ENCODE results near the gene SMG1.

Gene SMG1

GRCh38 chr16:18811925-18812324 lies 114.3 kb downstream of the SMG1 start:
- in situ Hi-C loops (cut with MboI; ENCODE audit: low sequenced_read_pairs, unreplicated experiment), result no loop called here
- no peak for DNase-seq (ENCODE audit: low spot score)
- TF ChIP-seq, protein P1, sequence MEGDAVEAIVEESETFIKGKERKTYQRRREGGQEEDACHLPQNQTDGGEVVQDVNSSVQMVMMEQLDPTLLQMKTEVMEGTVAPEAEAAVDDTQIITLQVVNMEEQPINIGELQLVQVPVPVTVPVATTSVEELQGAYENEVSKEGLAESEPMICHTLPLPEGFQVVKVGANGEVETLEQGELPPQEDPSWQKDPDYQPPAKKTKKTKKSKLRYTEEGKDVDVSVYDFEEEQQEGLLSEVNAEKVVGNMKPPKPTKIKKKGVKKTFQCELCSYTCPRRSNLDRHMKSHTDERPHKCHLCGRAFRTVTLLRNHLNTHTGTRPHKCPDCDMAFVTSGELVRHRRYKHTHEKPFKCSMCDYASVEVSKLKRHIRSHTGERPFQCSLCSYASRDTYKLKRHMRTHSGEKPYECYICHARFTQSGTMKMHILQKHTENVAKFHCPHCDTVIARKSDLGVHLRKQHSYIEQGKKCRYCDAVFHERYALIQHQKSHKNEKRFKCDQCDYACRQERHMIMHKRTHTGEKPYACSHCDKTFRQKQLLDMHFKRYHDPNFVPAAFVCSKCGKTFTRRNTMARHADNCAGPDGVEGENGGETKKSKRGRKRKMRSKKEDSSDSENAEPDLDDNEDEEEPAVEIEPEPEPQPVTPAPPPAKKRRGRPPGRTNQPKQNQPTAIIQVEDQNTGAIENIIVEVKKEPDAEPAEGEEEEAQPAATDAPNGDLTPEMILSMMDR (IDR thresholded peaks at IDR 0.05; ENCODE audit: borderline replicate concordance, control extremely low read depth, extremely low read depth, insufficient read depth, missing control alignments), result no peak

DNA sequence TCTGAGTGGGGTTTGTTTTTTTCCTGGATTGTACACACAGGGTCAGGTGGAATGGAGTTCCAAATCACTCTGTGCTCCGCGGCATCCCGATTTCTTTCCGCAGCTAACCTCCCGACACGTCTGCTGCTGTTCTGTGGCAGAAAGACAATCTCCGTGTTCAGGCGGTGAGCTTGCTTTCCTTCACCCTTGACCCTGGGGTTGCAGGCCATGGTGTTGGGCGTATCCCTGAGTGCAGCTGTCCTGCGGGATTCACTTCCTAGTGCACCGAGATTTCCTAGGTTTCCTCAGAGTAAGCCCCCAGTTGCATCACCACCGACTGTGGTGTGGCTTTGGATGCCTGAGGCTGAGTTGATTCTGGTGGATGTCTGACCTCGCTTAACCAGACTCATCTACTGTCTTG lies 117.0 kb downstream of the SMG1 start:
- in situ Hi-C loops (cut with MboI; ENCODE audit: low sequenced_read_pairs, unreplicated experiment), result loop anchor here (10.0 kb wide), 1 partner anchor 156 kb away; no protein-coding TSS in a partner anchor
- TF ChIP-seq, protein P1 (IDR thresholded peaks at IDR 0.05; ENCODE audit: borderline replicate concordance, control extremely low read depth, extremely low read depth, insufficient read depth, missing control alignments), result no peak
- no peak for DNase-seq (ENCODE audit: low spot score)

DNA sequence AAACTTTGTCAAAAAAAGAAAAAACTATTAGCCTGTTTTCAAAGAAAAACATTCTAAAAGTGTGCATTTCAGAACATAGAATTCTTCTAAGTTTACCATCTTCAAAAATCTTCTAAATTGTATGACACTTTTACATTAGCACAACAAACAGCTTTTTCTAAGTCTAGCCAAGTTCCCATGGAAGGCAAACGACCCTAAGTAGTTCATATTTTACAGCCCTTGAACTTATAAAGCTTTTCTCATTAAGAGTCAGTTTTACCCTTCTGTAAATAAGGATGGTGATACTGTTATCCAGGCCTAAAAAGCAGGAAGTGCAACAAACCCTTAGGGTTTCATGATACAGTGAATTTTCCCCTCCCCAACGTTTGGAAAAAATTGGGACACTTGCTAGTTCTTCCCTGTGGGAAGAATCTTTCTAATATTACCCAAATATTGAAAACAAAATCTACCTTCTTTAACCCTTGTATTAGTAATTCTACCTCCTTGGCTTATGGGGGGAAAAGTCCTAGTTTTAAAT lies 120.9 kb downstream of the SMG1 start:
- DNase-seq (ENCODE audit: low spot score), result no peak
- in situ Hi-C loops (cut with MboI; ENCODE audit: low sequenced_read_pairs, unreplicated experiment), result loop anchor here (10.0 kb wide), 1 partner anchor 159 kb away; no protein-coding TSS in a partner anchor
- TF ChIP-seq, protein P1 (IDR thresholded peaks at IDR 0.05; ENCODE audit: borderline replicate concordance, control extremely low read depth, extremely low read depth, insufficient read depth, missing control alignments), result no peak

GRCh38 chr16:18804540-18804939 lies 121.7 kb downstream of the SMG1 start:
- TF ChIP-seq, protein P1 (IDR thresholded peaks at IDR 0.05; ENCODE audit: borderline replicate concordance, control extremely low read depth, extremely low read depth, insufficient read depth, missing control alignments), result no peak
- in situ Hi-C loops (cut with MboI; ENCODE audit: low sequenced_read_pairs, unreplicated experiment), result loop anchor here (10.0 kb wide), 1 partner anchor 160 kb away; no protein-coding TSS in a partner anchor
- DNase-seq (ENCODE audit: low spot score), result no peak

DNA sequence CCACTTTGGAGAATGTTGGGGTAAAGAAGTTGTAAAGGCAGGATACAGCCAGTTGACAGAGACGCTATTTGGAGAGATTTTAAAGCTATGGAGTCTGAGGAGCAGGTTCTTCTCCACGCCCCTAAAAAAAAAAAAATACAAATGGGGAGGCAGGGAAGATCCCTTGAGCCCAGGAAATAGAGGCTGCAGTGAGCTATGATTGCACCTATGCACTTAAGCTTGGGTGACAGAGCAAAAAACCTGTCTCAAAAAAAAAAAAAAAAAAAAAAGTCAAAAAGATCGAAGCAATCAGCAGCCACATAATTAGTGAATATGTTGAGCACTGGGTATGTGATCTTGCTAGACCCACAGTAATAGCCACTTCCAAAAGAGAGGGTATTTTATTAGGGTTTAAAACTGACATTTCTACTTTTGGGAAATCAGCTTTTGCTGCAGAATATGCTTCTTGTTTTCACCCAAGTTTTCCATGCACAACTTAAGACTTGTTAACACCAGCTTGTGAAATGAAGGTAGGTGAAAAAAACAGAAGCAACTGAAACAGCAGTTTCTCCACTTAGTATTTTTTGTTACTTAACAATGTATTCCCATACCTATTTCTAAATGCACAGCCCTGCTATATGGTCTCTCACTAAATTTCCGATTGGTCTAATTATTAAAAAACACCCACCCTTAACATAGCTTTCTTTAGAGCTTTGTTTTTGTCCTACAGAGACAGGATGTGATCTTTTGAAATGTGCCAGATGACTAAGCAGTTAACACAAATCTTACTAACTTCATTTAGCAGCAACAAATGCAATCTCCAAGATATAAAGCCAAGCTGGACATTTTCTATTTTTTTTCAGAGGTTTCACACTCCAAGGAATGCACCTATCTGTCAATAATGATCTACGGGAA lies 122.4 kb downstream of the SMG1 start:
- TF ChIP-seq, protein P1 (IDR thresholded peaks at IDR 0.05; ENCODE audit: borderline replicate concordance, control extremely low read depth, extremely low read depth, insufficient read depth, missing control alignments), result no peak
- in situ Hi-C loops (cut with MboI; ENCODE audit: low sequenced_read_pairs, unreplicated experiment), result loop anchor here (10.0 kb wide), 1 partner anchor 161 kb away; no protein-coding TSS in a partner anchor
- peak; percentile 23 for DNase-seq (ENCODE audit: low spot score)

GRCh38 chr16:18802767-18803343 lies 123.4 kb downstream of the SMG1 start:
- TF ChIP-seq, protein P1 (IDR thresholded peaks at IDR 0.05; ENCODE audit: borderline replicate concordance, control extremely low read depth, extremely low read depth, insufficient read depth, missing control alignments), result no peak
- no peak for DNase-seq (ENCODE audit: low spot score)
- in situ Hi-C loops (cut with MboI; ENCODE audit: low sequenced_read_pairs, unreplicated experiment), result loop anchor here (10.0 kb wide), 1 partner anchor 162 kb away; no protein-coding TSS in a partner anchor
